Neutrophil (primary cell): ENCODE data around the gene EIF2A.

Source experiments
- H3K27ac ChIP-seq: fragments of 200-600 bp; sonication (generic); 2 replicates; pipeline ENCODE4 v1.5.1; 2016; ENCODE audit warnings: mild to moderate bottlenecking, moderate library complexity
- H3K27me3 ChIP-seq: fragments of 200-600 bp; sonication (generic); 2 replicates; pipeline ENCODE4 v1.6.0; 2016; ENCODE audit warnings: mild to moderate bottlenecking
- H3K36me3 ChIP-seq: fragments of 200-600 bp; sonication (generic); 2 replicates; pipeline ENCODE4 v1.5.1; 2017
- H3K4me1 ChIP-seq, 2 experiments: fragments of 200-600 bp in 1 of 2; sonication (generic) in 1 of 2; 1 replicate in 1 of 2; 2 replicates in 1 of 2; pipeline versions ENCODE4 v1.5.1 to v1.6.1; 2013 to 2016; ENCODE audit warnings: low read depth in 1 of 2, low read length in 1 of 2, mild to moderate bottlenecking in 1 of 2, moderate library complexity in 1 of 2; ENCODE audit not compliant: control insufficient read depth in 1 of 2, insufficient read depth in 1 of 2
- H3K4me3 ChIP-seq, 2 experiments: fragments of 200-600 bp in 1 of 2; sonication (generic) in 1 of 2; 1 replicate in 1 of 2; 2 replicates in 1 of 2; pipeline ENCODE4 v1.5.1; 2013 to 2016; ENCODE audit warnings: low read depth in 1 of 2, low read length in 1 of 2, mild to moderate bottlenecking in 1 of 2, moderate library complexity in 1 of 2
- H3K9me3 ChIP-seq: fragments of 200-600 bp; sonication (generic); 2 replicates; pipeline ENCODE4 v1.5.1; 2016
- TF ChIP-seq, protein P1 (sequence below): fragments of 200-600 bp; sonication (generic); IDR thresholded peaks from 2 replicates; pipeline ENCODE4 v1.5.1; 2016; ENCODE audit warnings: antibody characterized with exemption

Gene EIF2A

DNA sequence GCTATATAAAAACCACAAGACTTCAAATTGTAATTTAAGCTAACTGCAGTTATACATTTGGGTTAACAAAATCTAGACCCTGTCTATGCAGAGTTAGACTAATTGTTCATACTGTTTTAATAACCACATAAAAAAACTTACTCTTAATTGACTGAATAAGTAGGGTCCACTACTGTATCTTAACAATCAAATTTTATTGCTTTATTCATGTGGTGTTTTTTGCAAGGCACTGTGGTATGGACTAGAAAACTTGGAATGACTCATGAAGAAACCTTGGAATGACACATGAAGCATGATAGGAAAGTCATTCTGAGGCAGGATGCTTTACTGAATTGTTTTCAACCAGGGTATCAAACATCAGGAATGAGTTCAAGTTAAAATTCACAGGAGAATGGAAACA, 2.5 kb upstream of the EIF2A start:
- Histone ChIP-seq H3K4me1 (peaks cover 39 to 44% of the 10 kb centered on the region in 2 experiments), H3K4me3 (no peak overlapping the region)

DNA sequence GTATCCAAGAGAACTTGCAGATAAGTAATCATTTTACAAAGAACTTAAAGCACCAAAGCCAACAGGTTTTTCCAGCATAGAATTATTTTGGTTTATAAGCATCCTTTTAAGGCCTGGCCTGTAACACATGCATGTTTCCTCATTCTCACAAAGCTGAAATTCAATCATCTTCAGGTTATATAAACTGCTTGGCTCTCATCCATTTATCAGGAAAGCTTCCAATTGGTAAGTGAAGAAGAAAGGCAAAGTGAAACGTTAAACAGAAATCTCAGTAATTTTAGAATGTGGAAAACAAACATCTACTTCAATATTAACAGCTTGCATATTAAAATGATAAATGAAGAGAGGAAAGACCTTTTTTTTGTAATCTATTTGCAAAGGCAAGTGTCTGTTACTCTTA, 1.9 kb upstream of the EIF2A start:
- peak overlapping the region; percentile 95 for H3K27ac ChIP-seq
- TF ChIP-seq, protein P1, sequence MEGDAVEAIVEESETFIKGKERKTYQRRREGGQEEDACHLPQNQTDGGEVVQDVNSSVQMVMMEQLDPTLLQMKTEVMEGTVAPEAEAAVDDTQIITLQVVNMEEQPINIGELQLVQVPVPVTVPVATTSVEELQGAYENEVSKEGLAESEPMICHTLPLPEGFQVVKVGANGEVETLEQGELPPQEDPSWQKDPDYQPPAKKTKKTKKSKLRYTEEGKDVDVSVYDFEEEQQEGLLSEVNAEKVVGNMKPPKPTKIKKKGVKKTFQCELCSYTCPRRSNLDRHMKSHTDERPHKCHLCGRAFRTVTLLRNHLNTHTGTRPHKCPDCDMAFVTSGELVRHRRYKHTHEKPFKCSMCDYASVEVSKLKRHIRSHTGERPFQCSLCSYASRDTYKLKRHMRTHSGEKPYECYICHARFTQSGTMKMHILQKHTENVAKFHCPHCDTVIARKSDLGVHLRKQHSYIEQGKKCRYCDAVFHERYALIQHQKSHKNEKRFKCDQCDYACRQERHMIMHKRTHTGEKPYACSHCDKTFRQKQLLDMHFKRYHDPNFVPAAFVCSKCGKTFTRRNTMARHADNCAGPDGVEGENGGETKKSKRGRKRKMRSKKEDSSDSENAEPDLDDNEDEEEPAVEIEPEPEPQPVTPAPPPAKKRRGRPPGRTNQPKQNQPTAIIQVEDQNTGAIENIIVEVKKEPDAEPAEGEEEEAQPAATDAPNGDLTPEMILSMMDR: no peak
- no peaks in the 10 kb centered on the region for H3K9me3 ChIP-seq
- peaks cover 16% of the 10 kb centered on the region for H3K36me3 ChIP-seq
- peak overlapping the region; percentile 78 to 80 for H3K4me3 ChIP-seq
- peaks cover 39 to 44% of the 10 kb centered on the region in 2 experiments for H3K4me1 ChIP-seq
- no peaks in the 10 kb centered on the region for H3K27me3 ChIP-seq

More for the DNA sequence above, 2.5 kb upstream of the EIF2A start:
- H3K36me3 ChIP-seq: peaks cover 16% of the 10 kb centered on the region
- H3K27me3 ChIP-seq: no peaks in the 10 kb centered on the region
- H3K9me3 ChIP-seq: no peaks in the 10 kb centered on the region
- peak overlapping the region; percentile 95 for H3K27ac ChIP-seq
- TF ChIP-seq, protein P1: no peak

DNA sequence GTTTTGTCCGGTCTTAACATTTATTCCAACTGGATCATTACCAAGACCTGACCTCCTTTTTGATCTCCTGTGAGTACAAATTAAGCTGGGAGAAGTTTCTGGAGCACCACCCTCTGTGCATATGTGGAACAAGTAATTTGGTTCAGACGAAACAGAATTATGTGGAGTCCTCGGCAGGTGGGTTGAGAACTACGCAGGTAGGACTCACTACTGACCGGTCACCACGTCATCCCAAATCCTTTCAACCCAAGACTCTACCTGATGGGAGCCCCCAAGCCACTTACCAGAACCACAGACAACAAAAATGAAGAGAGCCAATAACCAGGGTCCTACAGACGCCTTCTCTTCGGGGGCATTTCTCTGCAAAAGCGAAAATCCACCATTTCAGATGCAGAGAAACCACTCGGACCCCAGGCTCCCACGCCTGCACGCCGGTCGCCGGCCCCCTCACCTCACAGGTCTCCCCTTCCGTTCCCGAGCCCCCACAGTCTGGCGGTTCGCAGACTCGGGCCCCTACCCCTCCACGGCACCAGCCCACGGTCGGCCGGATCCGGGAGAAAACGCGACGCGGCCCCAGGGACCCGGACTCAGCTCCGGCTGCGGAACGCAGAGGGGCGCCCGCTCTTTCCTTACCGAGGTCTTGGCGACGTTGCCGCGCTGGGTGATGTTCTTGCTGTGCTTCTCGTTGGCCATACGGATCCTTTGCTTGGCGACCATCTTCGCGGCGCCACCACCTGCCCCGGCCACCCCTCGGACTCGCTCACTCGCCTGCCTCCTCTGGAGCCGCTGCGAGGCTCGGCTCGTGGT, 965 bp upstream of the EIF2A start:
- Histone ChIP-seq H3K36me3 (peaks cover 16% of the 10 kb centered on the region), H3K9me3 (no peaks in the 10 kb centered on the region), H3K27ac (peak overlapping the region; percentile 95), H3K4me3 (peak overlapping the region; percentile 78 to 80), H3K4me1 (peaks cover 37 to 42% of the 10 kb centered on the region in 2 experiments), H3K27me3 (no peaks in the 10 kb centered on the region)
- TF ChIP-seq, protein P1: no peak

DNA sequence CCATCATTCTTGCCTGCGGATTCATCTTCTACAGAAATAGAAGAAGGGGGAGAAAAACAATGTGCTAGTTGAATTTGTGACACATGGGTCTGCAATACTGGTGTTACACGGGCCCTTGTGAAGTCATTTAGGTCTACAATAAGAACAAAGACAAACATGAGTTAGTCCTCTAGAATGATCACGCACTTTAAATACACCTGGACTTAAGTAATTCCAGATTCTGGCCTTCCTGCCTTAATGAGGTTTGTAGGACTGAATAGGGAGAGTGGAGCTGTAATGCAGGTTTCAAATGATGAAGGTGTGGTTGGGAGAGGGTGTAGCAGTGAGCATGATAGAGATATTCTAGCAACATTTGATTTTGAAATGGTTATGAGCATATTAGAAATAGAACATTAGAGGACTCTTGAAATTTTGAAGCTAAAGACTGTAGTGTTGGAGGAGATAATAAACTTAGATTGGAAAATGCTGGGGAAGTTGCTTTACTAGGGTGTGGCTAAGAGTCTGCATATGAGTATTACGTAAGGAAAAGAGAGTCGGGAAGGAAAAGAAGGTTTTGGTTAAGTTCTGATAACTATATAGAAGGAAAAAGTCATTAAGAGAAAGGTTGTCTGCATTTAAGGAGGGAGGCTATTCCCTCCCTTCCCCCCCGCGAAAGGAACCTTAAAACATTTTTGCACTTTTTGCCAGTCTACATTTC, 606 bp downstream of the EIF2A start:
- H3K4me3 ChIP-seq: peak overlapping the region; percentile 78 to 80
- H3K27me3 ChIP-seq: no peaks in the 10 kb centered on the region
- no peaks in the 10 kb centered on the region for H3K9me3 ChIP-seq
- H3K4me1 ChIP-seq: peaks cover 27 to 28% of the 10 kb centered on the region in 2 experiments
- H3K27ac ChIP-seq: peak overlapping the region; percentile 95
- peaks cover 16% of the 10 kb centered on the region for H3K36me3 ChIP-seq
- TF ChIP-seq, protein P1: no peak

DNA sequence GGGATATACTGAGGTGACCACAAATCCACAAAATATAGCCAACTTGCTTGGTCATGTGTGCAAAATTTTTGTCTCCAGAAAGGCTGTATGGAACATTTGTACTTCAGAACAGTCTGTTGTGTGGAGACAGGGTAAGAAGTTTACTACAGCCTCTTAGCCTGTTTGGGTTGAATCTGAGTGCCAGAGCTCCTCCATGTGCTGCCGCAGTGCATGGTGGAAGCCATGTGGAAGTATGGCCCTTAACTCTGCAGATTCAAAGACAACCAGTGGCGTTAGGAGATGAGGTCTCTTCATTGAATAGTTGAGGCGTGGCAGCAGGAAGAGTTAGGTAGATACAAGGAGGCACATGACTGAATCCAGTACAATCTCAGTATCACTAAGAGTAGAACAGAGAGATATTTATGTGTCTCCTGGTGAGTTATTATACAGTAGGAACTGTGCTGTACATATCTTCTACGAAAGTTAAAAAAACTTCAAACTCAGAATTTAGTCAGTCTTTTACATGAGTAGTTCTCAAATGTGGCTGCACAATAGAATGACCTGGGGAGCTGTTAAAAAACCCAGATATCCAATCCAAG, 9.4 kb downstream of the EIF2A start:
- Histone ChIP-seq H3K27me3 (no peaks in the 10 kb centered on the region), H3K4me1 (no peaks in the 10 kb centered on the region), H3K36me3 (peaks cover 3% of the 10 kb centered on the region), H3K9me3 (no peaks in the 10 kb centered on the region), H3K27ac (no peak overlapping the region), H3K4me3 (no peak overlapping the region)
- TF ChIP-seq, protein P1: no peak
